H1 (cell line): ENCODE data around the gene CFB. TPM values are rescaled to one million over a fixed set of nuclear protein-coding genes. Genes with fewer than 3 reads are reported as not detected.

Experiments used
- ATF2 ChIP-seq: IDR thresholded peaks from 2 replicates; pipeline ENCODE4 v1.6.1; 2012; ENCODE audit warnings: low read length, inconsistent platforms
- CEBPB ChIP-seq: IDR thresholded peaks from 2 replicates; pipeline ENCODE4 v1.6.1; 2012; ENCODE audit warnings: low read depth, low read length
- CHD7 ChIP-seq: fragments of 300-600 bp; sonication (generic); IDR thresholded peaks from 2 replicates; pipeline ENCODE4 v1.7.1; 2012; ENCODE audit warnings: low read length, moderate library complexity, mild to moderate bottlenecking, inconsistent platforms; ENCODE audit not compliant: insufficient replicate concordance
- RNF2 ChIP-seq: fragments of 200-900, 300-1000 bp; sonication (generic); IDR thresholded peaks from 2 replicates; pipeline ENCODE4 v1.7.1; 2016; ENCODE audit warnings: borderline replicate concordance, low read depth, mild to moderate bottlenecking, antibody characterized with exemption, low read length; ENCODE audit not compliant: poor library complexity, severe bottlenecking; ENCODE audit errors: missing control alignments
- SAP30 ChIP-seq: fragments of 300-600 bp; sonication (generic); IDR thresholded peaks from 2 replicates; pipeline ENCODE4 v1.7.1; 2012; ENCODE audit warnings: low read length, moderate library complexity, mild to moderate bottlenecking, inconsistent platforms; ENCODE audit not compliant: insufficient read depth, insufficient replicate concordance
- SIRT6 ChIP-seq: IDR thresholded peaks from one replicate; pipeline ENCODE4 v1.7.1; 2012; ENCODE audit warnings: low read length, inconsistent platforms
- SP1 ChIP-seq: IDR thresholded peaks from 2 replicates; pipeline ENCODE4 v1.6.1; 2011; ENCODE audit warnings: low read depth, low read length
- SP4 ChIP-seq: IDR thresholded peaks from 2 replicates; pipeline ENCODE4 v1.6.1; 2012; ENCODE audit warnings: low read length, inconsistent platforms
- ZNF274 ChIP-seq: IDR thresholded peaks from 2 replicates; pipeline ENCODE4 v1.7.0; 2012; ENCODE audit warnings: low read length, borderline replicate concordance; ENCODE audit errors: extremely low read depth
- polyA plus RNA-seq, 7 experiments: library from polyadenylated mRNA; depleted of rRNA in 3 of 7; stranded (reverse) in 5 of 7; unstranded in 2 of 7; fragments of >200 nt in 5 of 7; fragments of 200-250 nt in 2 of 7; gene quantifications; 1 replicate in 5 of 7; 2 replicates in 1 of 7; 4 replicates in 1 of 7; pipeline versions ENCODE4 v1.2.1 to v1.2.3, GENCODE V29; 2011 to 2013; ENCODE audit warnings: missing spikeins in 2 of 7, mixed read lengths in 2 of 7
- total RNA-seq: library from RNA; stranded (reverse); fragmentation: NEBNext Ultra II Directional; extraction: Animal tissue kit (Norgen Biotek cat#: 25700); gene quantifications from 2 replicates; pipeline ENCODE4 v1.2.1, GENCODE V29; 2021

CFB gene
- total and polyA plus RNA-seq, 2 of the 8 experiments (the other 6 are each of a cell fraction or from before 2014, with no cell fraction given), result 0.09 TPM; not detected in 1

- no peak for TF ChIP-seq CHD7
- no peak for TF ChIP-seq SP4
- no peak for TF ChIP-seq RNF2
- no peak for TF ChIP-seq SAP30
- no peak for TF ChIP-seq ZNF274
- TF ChIP-seq ATF2, result no peak
- no peak for TF ChIP-seq SIRT6
- no peak for TF ChIP-seq CEBPB
- peak; percentile 51; the same call in 1 of the 2 replicates for TF ChIP-seq SP1
These were observed 43.8 kb upstream of the CFB start, which contains the start of gene ZBTB12 (continued) for GRCh38 chr6:31901953-31902643.
